ENCODE data around the gene SCAF4.
"Not testable (repeated sequence)": the region's sequence is repeated elsewhere in the genome, so short reads cannot be mapped to it uniquely, and the experiment has no call there.

SCAF4 gene

DNA sequence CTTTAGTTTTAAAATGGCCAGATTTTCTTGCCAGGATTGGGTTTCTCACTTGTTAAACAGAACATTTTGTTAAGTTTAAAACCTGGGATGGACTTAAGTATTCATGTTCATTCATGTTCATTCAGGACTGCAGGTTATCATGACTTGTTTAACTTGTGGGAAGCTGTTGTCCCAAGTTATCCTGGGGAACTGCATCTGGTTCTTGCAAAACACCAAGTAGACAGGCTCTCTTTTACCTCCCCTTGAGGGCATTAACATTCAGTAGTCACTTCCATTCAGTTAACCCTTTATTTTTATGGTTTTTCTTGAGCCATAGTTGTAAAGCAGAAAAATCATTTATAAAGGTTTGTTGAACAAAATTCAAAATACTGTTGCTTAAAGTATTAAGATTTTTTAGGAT is 64.3 kb downstream of the SCAF4 start:
- no peak for DNase-seq

GRCh38 chr21:31667132-31667531 is 64.8 kb downstream of the SCAF4 start:
- DNase-seq = no peak

DNA sequence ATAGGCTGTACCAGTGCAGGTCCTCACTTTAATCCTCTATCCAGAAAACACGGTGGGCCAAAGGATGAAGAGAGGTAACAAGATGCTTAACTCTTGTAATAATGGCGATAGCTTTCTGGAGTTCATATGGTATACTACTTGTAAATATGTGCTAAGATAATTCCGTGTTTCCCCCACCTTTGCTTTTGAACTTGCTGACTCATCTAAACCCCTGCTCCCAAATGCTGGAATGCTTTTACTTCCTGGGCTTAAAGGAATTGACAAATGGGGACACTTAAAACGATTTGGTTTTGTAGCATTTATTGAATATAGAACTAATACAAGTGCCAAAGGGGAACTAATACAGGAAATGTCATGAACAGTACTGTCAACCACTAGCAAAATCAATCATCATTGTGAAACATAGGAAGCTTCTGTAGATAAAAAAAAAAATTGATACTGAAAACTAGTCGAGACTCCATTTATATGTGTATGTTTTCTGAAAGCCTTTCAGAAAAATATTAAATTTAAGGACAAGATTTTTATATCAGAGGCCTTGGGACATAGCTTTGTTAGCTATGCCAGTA is 65.4 kb downstream of the SCAF4 start:
- no peak for DNase-seq

DNA sequence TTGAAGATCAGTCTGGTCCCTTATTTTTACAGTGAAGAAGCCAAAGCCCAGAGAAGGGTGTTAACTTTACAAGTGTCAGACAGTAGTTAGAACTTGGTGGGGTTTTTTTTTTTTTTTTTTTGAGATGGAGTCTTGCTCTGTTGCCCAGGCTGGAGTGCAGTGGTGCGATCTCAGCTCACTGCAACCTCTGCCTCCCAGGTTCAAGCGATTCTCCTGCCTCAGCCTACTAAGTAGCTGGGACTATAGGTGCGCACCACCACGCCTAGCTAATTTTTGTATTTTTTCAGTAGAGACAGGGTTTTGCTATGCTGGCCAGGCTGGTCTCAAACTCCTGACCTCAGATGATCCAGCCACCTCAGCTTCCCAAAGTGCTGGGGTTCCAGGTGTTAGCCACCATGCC is 66.0 kb downstream of the SCAF4 start:
- not testable (repeated sequence) for DNase-seq

GRCh38 chr21:31665397-31665796 is 66.5 kb downstream of the SCAF4 start:
- peak; percentile 45 to 47 for DNase-seq

- DNase-seq = no peak
Measured at GRCh38 chr21:31663584-31664249, 68.2 kb downstream of the SCAF4 start.

DNA sequence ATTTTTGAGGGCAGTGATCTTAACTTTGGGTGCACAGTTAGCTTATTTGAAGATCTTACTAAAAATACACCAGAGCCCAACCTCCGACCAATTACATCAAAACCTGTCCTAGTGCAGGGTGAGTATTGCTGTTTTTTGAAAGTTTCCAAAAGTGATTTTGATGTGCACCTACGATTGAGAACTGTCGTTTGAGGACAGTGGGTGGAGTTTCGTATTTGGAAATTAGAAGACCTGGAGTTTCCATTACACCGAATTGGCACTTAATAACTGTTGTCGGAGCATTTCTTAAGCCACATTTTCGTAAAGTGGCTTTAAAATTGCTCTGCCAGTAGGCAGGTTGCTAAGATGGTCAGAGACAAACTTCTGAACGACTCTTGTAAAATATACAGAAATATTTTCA is 71.3 kb downstream of the SCAF4 start:
- no peak for DNase-seq

DNA sequence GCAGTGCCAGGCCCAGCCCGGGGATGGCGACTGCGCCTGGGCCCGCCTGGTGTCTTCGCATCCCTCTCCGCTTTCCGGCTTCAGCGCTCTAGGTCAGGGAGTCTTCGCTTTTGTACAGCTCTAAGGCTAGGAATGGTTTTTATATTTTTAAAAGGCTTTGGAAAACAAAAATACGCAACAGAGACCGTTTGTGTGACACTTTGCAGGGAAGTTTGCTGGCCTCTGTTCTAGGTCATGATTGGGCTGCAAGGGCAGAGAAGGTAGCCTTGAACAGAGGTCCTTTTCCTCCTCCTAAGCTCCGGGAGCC is 71.7 kb downstream of the SCAF4 start:
- DNase-seq = no peak

- DNase-seq = peak; percentile 96 to 97
Measured at GRCh38 chr21:31659536-31660258, 72.2 kb downstream of the SCAF4 start, which contains the start of gene SOD1. TSS of gene SOD1 (plus strand) at chr21:31659693. CDS start at chr21:31659770, 77 bp downstream.

GRCh38 chr21:31659286-31659535 is 72.7 kb downstream of the SCAF4 start:
- DNase-seq = no peak

GRCh38 chr21:31658053-31658452 is 73.9 kb downstream of the SCAF4 start:
- no peak for DNase-seq

- DNase-seq = peak; percentile 64 to 77
Measured at GRCh38 chr21:31656199-31657095, 75.5 kb downstream of the SCAF4 start.

GRCh38 chr21:31654821-31655580 is 76.9 kb downstream of the SCAF4 start:
- DNase-seq = peak in 1 of 2 experiments; percentile 37

- no peak for DNase-seq
Measured at GRCh38 chr21:31654340-31654739, 77.6 kb downstream of the SCAF4 start.

- not testable (repeated sequence) for DNase-seq
Measured at GRCh38 chr21:31651491-31651890, 80.4 kb downstream of the SCAF4 start.

DNA sequence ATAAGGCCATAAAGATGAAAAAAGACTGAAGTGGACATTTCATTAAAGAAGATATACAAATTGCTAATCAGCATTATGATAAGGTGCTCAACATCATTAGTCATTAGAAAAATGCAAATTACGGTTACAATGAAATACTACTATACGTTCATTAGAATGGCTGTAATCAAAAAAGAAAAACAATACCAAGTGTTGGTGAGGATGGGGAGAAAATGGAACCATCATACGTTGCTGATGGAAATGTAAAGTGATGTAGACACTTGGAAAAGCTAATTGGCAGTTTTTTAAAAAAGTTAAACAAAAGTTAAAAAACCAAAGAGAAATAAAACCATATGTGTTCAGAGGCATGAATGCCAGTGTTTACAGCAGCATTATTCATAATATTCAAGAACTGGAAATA is 81.0 kb downstream of the SCAF4 start:
- no peak for DNase-seq

DNA sequence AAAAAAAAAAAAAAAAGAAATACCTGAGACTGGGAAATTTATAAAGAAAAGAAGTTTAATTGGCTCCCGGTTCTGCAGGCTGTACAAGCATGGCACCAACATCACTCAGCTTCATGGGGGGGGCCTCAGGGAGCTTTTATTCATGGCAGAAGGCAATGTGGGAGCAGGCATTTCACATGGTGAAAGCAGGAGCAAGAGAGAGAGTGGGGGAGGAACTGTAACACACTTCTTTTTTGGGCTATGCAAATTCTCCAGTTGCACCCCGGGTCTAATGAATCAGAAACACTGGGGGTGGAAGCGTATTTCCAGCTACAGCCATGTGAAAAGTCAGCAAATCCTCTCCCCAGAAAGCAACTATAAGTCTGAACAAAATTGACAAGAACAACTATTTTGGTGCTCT is 84.3 kb downstream of the SCAF4 start:
- DNase-seq = no peak

GRCh38 chr21:31644643-31645042 is 87.3 kb downstream of the SCAF4 start:
- no peak for DNase-seq

- no peak for DNase-seq
Measured at GRCh38 chr21:31641416-31641922, 90.4 kb downstream of the SCAF4 start.

DNA sequence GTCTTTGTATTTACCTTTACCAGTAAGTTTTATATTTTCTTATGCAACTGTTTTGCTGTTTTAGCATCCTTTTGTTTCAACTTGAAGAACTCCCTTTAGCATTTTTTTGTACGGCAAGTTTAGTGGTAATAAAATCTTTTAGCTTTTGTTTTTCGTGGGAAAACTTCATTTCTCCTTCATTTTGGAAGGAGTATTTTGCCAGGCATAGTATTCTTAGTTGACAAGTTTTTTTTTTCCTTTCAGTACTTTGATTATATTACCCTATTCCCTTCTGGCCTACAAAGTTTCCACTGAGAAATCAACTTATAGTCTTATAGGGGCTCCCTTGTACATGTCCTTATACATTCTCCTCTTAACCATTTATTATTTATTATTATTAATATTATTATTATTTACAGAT is 95.0 kb downstream of the SCAF4 start:
- no peak for DNase-seq

DNA sequence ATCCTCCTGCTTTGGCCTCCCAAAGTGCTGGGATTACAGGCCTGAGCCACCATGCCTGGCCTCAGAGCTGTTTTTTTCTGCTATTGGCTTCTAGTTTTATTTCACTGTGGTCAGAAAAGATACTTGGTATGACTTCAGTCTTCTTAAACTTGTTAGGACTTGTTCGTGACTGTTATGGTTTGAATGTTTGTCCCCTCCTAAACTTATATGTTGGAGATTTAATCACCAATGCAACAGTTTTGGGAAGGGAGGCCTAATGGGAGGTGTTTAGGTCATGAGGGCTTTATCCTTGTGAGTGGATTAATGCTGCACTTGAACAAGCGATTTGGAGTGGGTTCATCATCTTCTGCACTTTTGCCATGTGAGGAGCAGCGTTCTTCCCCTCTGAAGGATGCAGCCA is 96.9 kb downstream of the SCAF4 start:
- DNase-seq = no peak

DNA sequence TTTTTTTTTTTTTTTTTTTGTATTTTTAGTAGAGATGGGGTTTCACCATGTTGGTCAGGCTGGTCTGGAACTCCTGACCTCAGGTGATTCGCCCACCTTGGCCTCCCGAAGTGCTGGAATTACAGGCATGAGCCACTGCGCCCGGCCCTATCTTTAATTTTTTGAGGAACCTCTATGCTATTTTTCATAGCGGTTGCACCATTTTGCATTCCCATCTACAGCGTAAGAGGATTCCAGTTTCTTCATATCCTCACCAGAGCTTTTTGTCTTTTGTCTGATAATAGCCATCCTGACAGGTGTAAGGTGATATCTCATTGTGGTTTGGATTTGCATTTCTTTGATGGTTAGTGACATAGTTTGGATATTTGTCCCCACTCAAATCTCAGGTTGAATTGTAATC is 100.0 kb downstream of the SCAF4 start:
- not testable (repeated sequence) for DNase-seq
